Measurements from ENCODE around the gene STAB2. TPM values are rescaled to one million over a fixed set of nuclear protein-coding genes. Genes with fewer than 3 reads are reported as not detected.

STAB2 gene
- total RNA-seq, 1 donor from 2014 or later, result not detected

DNA sequence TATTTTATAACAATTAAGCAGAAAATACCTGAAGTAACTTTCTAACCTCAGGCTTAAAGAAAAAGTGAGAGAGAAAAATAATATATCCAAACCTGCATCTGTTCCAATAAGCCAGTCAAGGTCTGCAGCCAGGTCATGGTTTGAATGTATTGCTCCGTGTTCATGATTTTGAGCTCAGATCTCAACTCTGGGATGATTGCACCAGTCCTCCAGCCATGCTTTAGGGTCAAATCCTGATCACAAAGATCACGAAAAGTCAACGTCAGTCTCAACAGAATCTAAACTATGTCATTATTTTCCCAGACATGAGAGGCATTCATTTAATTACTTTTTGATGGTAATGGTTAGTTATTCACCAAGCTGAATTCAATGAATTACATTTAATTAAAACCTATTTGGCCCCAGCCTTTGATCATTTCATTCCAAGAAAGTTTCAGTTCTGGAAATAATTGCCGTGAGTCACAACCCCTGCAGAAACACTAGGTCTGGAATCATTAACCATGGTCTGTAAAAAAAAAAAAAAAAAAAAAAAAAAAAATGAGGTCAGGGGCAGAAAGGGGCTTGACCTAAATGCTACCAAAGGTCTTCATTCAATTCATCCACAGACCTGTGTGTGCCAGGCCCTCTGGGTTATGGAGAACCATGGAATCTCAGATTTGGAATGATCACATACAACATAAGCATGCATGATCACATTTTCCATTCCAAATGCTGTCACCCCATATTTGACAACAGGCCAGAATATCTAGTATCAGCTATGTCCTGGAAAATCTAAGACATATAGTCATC, 198.4 kb downstream of the STAB2 start:
- H3K4me1 Mint-ChIP-seq (ENCODE audit: low read depth), result peaks cover 6% of the 10 kb centered on the region
- no peak overlapping the region for H3K27ac Mint-ChIP-seq (ENCODE audit: unreplicated experiment)
- no peak overlapping the region for H3K4me3 Mint-ChIP-seq (ENCODE audit: unreplicated experiment)
- peaks cover 25% of the 10 kb centered on the region for H3K36me3 Mint-ChIP-seq (ENCODE audit: low read depth)
- no peaks in the 10 kb centered on the region for H3K27me3 Mint-ChIP-seq (ENCODE audit: low read depth)
- TF ChIP-seq, protein P1, sequence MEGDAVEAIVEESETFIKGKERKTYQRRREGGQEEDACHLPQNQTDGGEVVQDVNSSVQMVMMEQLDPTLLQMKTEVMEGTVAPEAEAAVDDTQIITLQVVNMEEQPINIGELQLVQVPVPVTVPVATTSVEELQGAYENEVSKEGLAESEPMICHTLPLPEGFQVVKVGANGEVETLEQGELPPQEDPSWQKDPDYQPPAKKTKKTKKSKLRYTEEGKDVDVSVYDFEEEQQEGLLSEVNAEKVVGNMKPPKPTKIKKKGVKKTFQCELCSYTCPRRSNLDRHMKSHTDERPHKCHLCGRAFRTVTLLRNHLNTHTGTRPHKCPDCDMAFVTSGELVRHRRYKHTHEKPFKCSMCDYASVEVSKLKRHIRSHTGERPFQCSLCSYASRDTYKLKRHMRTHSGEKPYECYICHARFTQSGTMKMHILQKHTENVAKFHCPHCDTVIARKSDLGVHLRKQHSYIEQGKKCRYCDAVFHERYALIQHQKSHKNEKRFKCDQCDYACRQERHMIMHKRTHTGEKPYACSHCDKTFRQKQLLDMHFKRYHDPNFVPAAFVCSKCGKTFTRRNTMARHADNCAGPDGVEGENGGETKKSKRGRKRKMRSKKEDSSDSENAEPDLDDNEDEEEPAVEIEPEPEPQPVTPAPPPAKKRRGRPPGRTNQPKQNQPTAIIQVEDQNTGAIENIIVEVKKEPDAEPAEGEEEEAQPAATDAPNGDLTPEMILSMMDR (IDR thresholded peaks at IDR 0.05), result no peak
- DNase-seq (ENCODE audit: low spot score), result no peak
- no peaks in the 10 kb centered on the region for H3K9me3 Mint-ChIP-seq (ENCODE audit: low read depth)

DNA sequence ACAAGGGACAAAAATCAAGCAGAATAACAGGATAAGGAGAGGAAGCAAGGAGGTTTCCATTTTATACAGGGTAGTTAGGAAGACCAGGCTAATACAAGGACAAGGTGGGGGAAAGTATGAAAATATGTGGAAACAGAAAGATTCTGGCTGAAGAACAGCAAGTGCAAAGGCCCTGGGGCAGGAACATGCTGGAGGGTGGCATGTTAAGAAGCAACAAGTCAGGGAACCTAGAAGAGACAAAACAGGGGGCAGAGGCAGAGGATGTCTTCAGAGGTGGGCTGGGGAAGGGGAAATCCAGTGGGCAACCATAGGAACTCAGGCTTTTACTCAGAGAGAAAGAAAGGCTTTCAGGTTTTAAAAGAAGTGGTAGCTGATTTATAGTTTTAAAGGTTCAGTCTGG, 199.1 kb downstream of the STAB2 start:
- H3K27ac Mint-ChIP-seq (ENCODE audit: unreplicated experiment), result no peak overlapping the region
- peaks cover 25% of the 10 kb centered on the region for H3K36me3 Mint-ChIP-seq (ENCODE audit: low read depth)
- DNase-seq (ENCODE audit: low spot score), result no peak
- no peak overlapping the region for H3K4me3 Mint-ChIP-seq (ENCODE audit: unreplicated experiment)
- no peaks in the 10 kb centered on the region for H3K9me3 Mint-ChIP-seq (ENCODE audit: low read depth)
- H3K27me3 Mint-ChIP-seq (ENCODE audit: low read depth), result no peaks in the 10 kb centered on the region
- TF ChIP-seq, protein P1 (IDR thresholded peaks at IDR 0.05), result no peak
- H3K4me1 Mint-ChIP-seq (ENCODE audit: low read depth), result peaks cover 5% of the 10 kb centered on the region

DNA sequence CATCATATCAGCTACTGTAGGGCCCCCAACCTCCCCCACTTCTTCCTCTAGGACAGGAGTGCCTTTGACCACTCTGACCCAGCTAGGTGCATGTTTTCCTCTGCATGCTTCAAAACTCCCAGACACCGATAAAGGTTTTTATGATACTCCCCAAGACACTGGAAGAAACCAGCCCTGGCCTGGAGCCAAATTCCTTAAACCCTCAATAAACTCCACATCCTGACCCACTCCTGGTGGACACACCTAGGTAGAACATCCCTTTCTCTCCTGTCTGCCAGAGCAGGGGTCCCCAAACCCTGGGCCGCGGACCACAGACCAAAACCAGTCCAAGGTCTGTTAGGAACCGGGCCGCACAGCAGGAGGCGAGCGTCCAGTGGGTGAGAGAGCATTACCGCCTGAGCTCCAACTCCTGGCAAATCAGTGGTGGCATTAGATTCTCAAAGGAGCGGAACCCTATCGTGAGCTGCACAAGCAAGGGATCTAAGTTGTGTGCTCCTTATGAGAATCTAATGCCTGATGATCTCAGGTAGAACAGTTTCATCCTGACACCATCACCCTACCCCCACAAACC, 204.4 kb downstream of the STAB2 start:
- Mint-ChIP-seq H3K4me1 (ENCODE audit: low read depth) (no peaks in the 10 kb centered on the region), H3K27me3 (ENCODE audit: low read depth) (no peaks in the 10 kb centered on the region), H3K9me3 (ENCODE audit: low read depth) (no peaks in the 10 kb centered on the region), H3K36me3 (ENCODE audit: low read depth) (peaks cover 22% of the 10 kb centered on the region), H3K4me3 (ENCODE audit: unreplicated experiment) (no peak overlapping the region), H3K27ac (ENCODE audit: unreplicated experiment) (no peak overlapping the region)
- no peak for DNase-seq (ENCODE audit: low spot score)
- TF ChIP-seq, protein P1 (IDR thresholded peaks at IDR 0.05), result no peak

DNA sequence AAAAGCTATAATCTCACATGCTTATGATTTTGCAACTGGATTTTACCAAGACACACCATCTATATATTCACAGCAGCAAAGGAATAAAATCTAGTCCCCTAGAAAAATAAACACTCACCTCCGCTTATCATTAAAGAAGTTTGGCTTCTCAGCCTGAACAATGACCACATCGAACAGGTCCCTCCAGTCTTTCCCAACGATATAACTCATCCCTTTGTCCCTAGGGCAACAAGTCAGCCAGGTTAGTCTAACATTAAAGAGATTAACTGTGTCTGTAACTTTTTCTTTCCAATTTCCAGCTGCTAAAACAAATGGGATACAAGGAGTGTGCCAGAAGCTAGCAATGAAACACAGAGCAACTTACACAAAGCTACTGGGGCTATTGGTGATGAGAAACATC, 206.0 kb downstream of the STAB2 start:
- no peaks in the 10 kb centered on the region for H3K27me3 Mint-ChIP-seq (ENCODE audit: low read depth)
- no peaks in the 10 kb centered on the region for H3K4me1 Mint-ChIP-seq (ENCODE audit: low read depth)
- no peak overlapping the region for H3K4me3 Mint-ChIP-seq (ENCODE audit: unreplicated experiment)
- H3K9me3 Mint-ChIP-seq (ENCODE audit: low read depth), result no peaks in the 10 kb centered on the region
- no peak for DNase-seq (ENCODE audit: low spot score)
- TF ChIP-seq, protein P1 (IDR thresholded peaks at IDR 0.05), result no peak
- H3K36me3 Mint-ChIP-seq (ENCODE audit: low read depth), result peaks cover 30% of the 10 kb centered on the region
- H3K27ac Mint-ChIP-seq (ENCODE audit: unreplicated experiment), result no peak overlapping the region

DNA sequence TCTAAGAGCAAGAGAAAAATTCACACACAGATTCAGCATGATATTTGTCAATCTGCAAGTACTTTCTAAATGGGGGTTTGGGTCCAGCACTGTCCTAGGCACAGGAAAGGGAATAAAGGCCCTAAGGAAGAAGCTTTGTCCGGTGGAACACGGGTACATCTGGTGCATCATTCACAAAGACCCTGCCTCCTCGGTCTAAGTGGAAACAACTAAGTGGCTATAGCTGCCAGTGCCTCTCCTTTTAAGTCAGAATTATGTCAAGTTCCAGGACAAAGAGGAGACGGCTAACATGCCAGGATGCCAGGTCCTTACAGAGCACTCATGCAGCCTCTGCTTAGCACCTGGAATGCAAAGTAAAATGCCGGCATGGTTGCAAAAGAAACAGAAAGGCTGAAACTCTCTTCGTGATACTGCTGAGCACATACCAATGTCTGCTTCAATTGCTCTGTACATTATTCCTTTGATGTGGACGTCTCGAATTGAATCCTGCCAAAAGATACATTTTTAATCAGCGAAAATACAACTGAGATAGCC, 206.5 kb downstream of the STAB2 start:
- no peaks in the 10 kb centered on the region for H3K4me1 Mint-ChIP-seq (ENCODE audit: low read depth)
- no peaks in the 10 kb centered on the region for H3K27me3 Mint-ChIP-seq (ENCODE audit: low read depth)
- DNase-seq (ENCODE audit: low spot score), result no peak
- TF ChIP-seq, protein P1 (IDR thresholded peaks at IDR 0.05), result no peak
- H3K27ac Mint-ChIP-seq (ENCODE audit: unreplicated experiment), result no peak overlapping the region
- H3K9me3 Mint-ChIP-seq (ENCODE audit: low read depth), result no peaks in the 10 kb centered on the region
- H3K4me3 Mint-ChIP-seq (ENCODE audit: unreplicated experiment), result no peak overlapping the region
- H3K36me3 Mint-ChIP-seq (ENCODE audit: low read depth), result peaks cover 33% of the 10 kb centered on the region

All from chondrocyte (in vitro differentiated cells).